GM12878 (cell line): ENCODE data around the gene DMXL2. TPM values are rescaled to one million over a fixed set of nuclear protein-coding genes. Genes with fewer than 3 reads are reported as not detected.

Experiments
- ATAC-seq: fragments of 200-7000 bp; cut with Tn5 transposase; 3 replicates; pipeline ENCODE4 v1.9.1; 2020; ENCODE audit warnings: mild to moderate bottlenecking, moderate library complexity
- BruUV-seq: library from RNA; stranded (reverse); fragments of 400-500 nt; replicated peaks from 2 replicates; lab custom pipeline; 2021; lab: Mats Ljungman, UMichigan
- CTCF ChIA-PET: fragments of 300-600 bp; sonication (Branson Sonifier 250); formaldehyde crosslinking; extraction: SDS; loops from one replicate; lab custom pipeline; 2021; ENCODE audit warnings: inconsistent platforms; lab: Yijun Ruan, JAX
- POLR2A ChIA-PET: fragments of 350-600 bp; formaldehyde crosslinking; extraction: SDS; loops from one replicate; lab custom pipeline; 2021; ENCODE audit warnings: inconsistent platforms; lab: Charles Lee
- RAD21 ChIA-PET: fragments of 300-600 bp; sonication (Branson Sonifier 250); formaldehyde crosslinking; loops from one replicate; lab custom pipeline; 2023; ENCODE audit warnings: antibody characterized with exemption; ENCODE audit not compliant: unreplicated experiment; lab: Charles Lee
- SMC1A ChIA-PET: fragments of 300-600 bp; sonication (Branson Sonifier 250); formaldehyde crosslinking; loops from one replicate; lab custom pipeline; 2023; ENCODE audit not compliant: unreplicated experiment, uncharacterized antibody; lab: Charles Lee
- DNase-seq: peaks from one replicate; pipeline ENCODE4 v3.0.0-alpha.2; 2011; ENCODE audit warnings: low read depth, low spot score
- FAIRE-seq: peaks from 3 replicates; lab custom pipeline; 2011; peaks lifted over from hg19 to GRCh38; lab: Jason Lieb, UNC
- H2AFZ ChIP-seq: 2 replicates; pipeline ENCODE4 v1.6.0; 2011; ENCODE audit warnings: low read depth, low read length, control low read depth; ENCODE audit not compliant: control insufficient read depth
- H3K27ac ChIP-seq: 2 replicates; pipeline ENCODE4 v1.5.1; 2011; ENCODE audit warnings: control low read depth; ENCODE audit not compliant: control insufficient read depth, insufficient read depth
- H3K27me3 ChIP-seq, 2 experiments: replicated peaks in 1 of 2; 2 replicates each; pipeline versions ENCODE4 v1.6.0 to v1.6.1; 2011; ENCODE audit warnings: low read length in 1 of 2; ENCODE audit not compliant: control insufficient read depth in 2 of 2, insufficient read depth in 2 of 2
- H3K36me3 ChIP-seq, 2 experiments: 2 replicates each; pipeline ENCODE4 v1.5.1; 2011; ENCODE audit warnings: low read length in 1 of 2; ENCODE audit not compliant: control insufficient read depth in 2 of 2, insufficient read depth in 2 of 2
- H3K4me1 ChIP-seq: 2 replicates; pipeline ENCODE4 v1.6.1; 2011; ENCODE audit warnings: mild to moderate bottlenecking, low read length, moderate library complexity, mixed read lengths; ENCODE audit not compliant: control insufficient read depth, insufficient read depth
- H3K4me2 ChIP-seq: 2 replicates; pipeline ENCODE4 v1.6.0; 2011; ENCODE audit warnings: control low read depth; ENCODE audit not compliant: control insufficient read depth, insufficient read depth
- H3K4me3 ChIP-seq: fragments of 200-600 bp; sonication (generic); 2 replicates; pipeline ENCODE4 v1.5.1; 2016
- H3K79me2 ChIP-seq: 2 replicates; pipeline ENCODE4 v1.6.0; 2011; ENCODE audit warnings: low read length; ENCODE audit not compliant: control insufficient read depth, insufficient read depth
- H3K9ac ChIP-seq: 2 replicates; pipeline ENCODE4 v1.8.0; 2011; ENCODE audit warnings: low read length, control low read depth, mixed read lengths; ENCODE audit not compliant: control insufficient read depth, insufficient read depth
- H3K9me3 ChIP-seq: replicated peaks from 3 replicates; pipeline ENCODE4 v1.5.1; 2011; ENCODE audit warnings: mild to moderate bottlenecking, low read length; ENCODE audit not compliant: control insufficient read depth, insufficient read depth
- H4K20me1 ChIP-seq: 2 replicates; pipeline ENCODE4 v1.6.0; 2011; ENCODE audit not compliant: control insufficient read depth, insufficient read depth
- E2F8 ChIP-seq: fragments of 450-650 bp; IDR thresholded peaks from 2 replicates; pipeline ENCODE4 v1.6.1; 2018; ENCODE audit warnings: mild to moderate bottlenecking, low read depth, moderate library complexity; ENCODE audit not compliant: partially characterized antibody
- ETV6 ChIP-seq, 2 experiments: fragments of 450-650 bp in 1 of 2; IDR thresholded peaks in 1 of 2; conservative IDR thresholded peaks in 1 of 2; 2 replicates each; pipeline ENCODE4 v1.6.1; 2014; ENCODE audit warnings: antibody characterized with exemption in 1 of 2, borderline replicate concordance in 1 of 2, low read depth in 1 of 2, mild to moderate bottlenecking in 1 of 2, moderate library complexity in 1 of 2
- EZH2 ChIP-seq: IDR thresholded peaks from 2 replicates; pipeline ENCODE4 v1.6.1; 2012; ENCODE audit warnings: low read depth, mild to moderate bottlenecking, control low read depth, inconsistent platforms, low read length, borderline replicate concordance; ENCODE audit not compliant: control insufficient read depth
- MYB ChIP-seq: fragments of 150-350 bp; IDR thresholded peaks from 2 replicates; pipeline ENCODE4 v1.6.1; 2014; ENCODE audit warnings: mild to moderate bottlenecking, low read depth, low read length, borderline replicate concordance
- PAX5 ChIP-seq: IDR thresholded peaks from 2 replicates; pipeline ENCODE4 v1.6.1; 2011; ENCODE audit warnings: low read depth, low read length, borderline replicate concordance
- SMC3 ChIP-seq: IDR thresholded peaks from 2 replicates; pipeline ENCODE4 v1.6.1; 2011; ENCODE audit warnings: low read length, improper control_type of control experiment, borderline replicate concordance
- SREBF2 ChIP-seq: IDR thresholded peaks from 2 replicates; pipeline ENCODE4 v1.6.1; 2012; ENCODE audit warnings: mild to moderate bottlenecking, low read length
- TARDBP ChIP-seq: IDR thresholded peaks from 2 replicates; pipeline ENCODE4 v1.6.1; 2016; ENCODE audit warnings: borderline replicate concordance
- ZBED1 ChIP-seq: IDR thresholded peaks from 2 replicates; pipeline ENCODE4 v1.6.1; 2016; ENCODE audit warnings: borderline replicate concordance
- ZNF24 ChIP-seq: fragments of 450-650 bp; IDR thresholded peaks from 2 replicates; pipeline ENCODE4 v1.6.1; 2017; ENCODE audit warnings: antibody characterized with exemption, mild to moderate bottlenecking
- ZNF274 ChIP-seq: IDR thresholded peaks from one replicate; pipeline ENCODE4 v1.8.0; 2011; ENCODE audit not compliant: insufficient read length, insufficient read depth
- ZNF384 ChIP-seq: IDR thresholded peaks from 2 replicates; pipeline ENCODE4 v1.6.1; 2012; ENCODE audit warnings: low read depth, mild to moderate bottlenecking, low read length, improper control_type of control experiment, borderline replicate concordance
- WGBS: methylation state at CpG from one replicate; pipeline ENCODE4 v1.1.6; 2016; ENCODE audit warnings: low lambda C conversion rate; ENCODE audit not compliant: insufficient replicate concordance, insufficient coverage; ENCODE audit errors: missing lambda C conversion rate; 5-methylcytosine and 5-hydroxymethylcytosine counted together
- in situ Hi-C: fragments of 300-500 bp; cut with MboI; formaldehyde crosslinking; loops from 9 replicates; pipeline ENCODE4 v1.14.3; 2018; ENCODE audit warnings: mixed read lengths
- intact Hi-C: fragments of 100-400 bp; cut with micrococcal nuclease; formaldehyde crosslinking; loops from one replicate; pipeline ENCODE4 v1.14.2; 2022; ENCODE audit not compliant: unreplicated experiment
- polyA plus RNA-seq, 11 experiments: library from polyadenylated mRNA; depleted of rRNA in 4 of 11; unstranded in 6 of 11; stranded (reverse) in 5 of 11; fragments of >200 nt; fragmentation: Nextera tagmentation in 4 of 11; fragmentation: Illumina TruSeq in 1 of 11; extraction: Ambion mirVana in 4 of 11; extraction: Trizol in 1 of 11; gene quantifications; 1 replicate in 1 of 11; 2 replicates in 10 of 11; pipeline versions ENCODE4 v1.2.1 to v1.2.3, GENCODE V29; 2011 to 2016; ENCODE audit warnings: inconsistent platforms in 2 of 11, missing spikeins in 2 of 11, low read depth in 1 of 11
- total RNA-seq, 4 experiments: library from RNA; depleted of rRNA in 3 of 4; stranded (reverse); fragments of >200 nt in 3 of 4; fragmentation: Illumina TruSeq in 1 of 4; extraction: Trizol in 1 of 4; gene quantifications; 2 replicates each; pipeline versions ENCODE4 v1.2.1 to v1.2.3, GENCODE V29; 2013 to 2021
- TF ChIP-seq, protein P1 (sequence below): IDR thresholded peaks from 2 replicates; pipeline ENCODE4 v1.6.1; 2012; ENCODE audit warnings: mild to moderate bottlenecking, low read depth, low read length

Gene DMXL2
- total and polyA plus RNA-seq, 10 of the 15 experiments (the other 5 are each of a cell fraction or from before 2014, with no cell fraction given), result 8.5 to 32.1 (median 22.0) TPM

GRCh38 chr15:51526955-51527354 is 95.6 kb downstream of the DMXL2 start (continued):
- TF ChIP-seq ZNF384, result no peak
- TF ChIP-seq ZNF274, result no peak
- TF ChIP-seq MYB, result no peak
- no peak for TF ChIP-seq ZBED1
- no peak for TF ChIP-seq SMC3
- no peak for TF ChIP-seq ETV6 (conservative IDR thresholded peaks at IDR 0.05 in 1 of 2, IDR thresholded peaks at IDR 0.05 in 1 of 2; ENCODE audit: borderline replicate concordance in 1 of 2, low read depth in 1 of 2)
- TF ChIP-seq EZH2, result no peak
- no peak for TF ChIP-seq ZNF24
- no peak for TF ChIP-seq SREBF2

- WGBS, result 84% methylated on average over 5 of the region's 5 CpGs
- intact Hi-C loops, result no loop called here
- Histone ChIP-seq H3K4me3 (no peak overlapping the region), H3K27ac (no peak overlapping the region), H2AFZ (no peak overlapping the region), H3K27me3 (no peaks in the 10 kb centered on the region), H3K9me3 (no peaks in the 10 kb centered on the region; the same call in 2 of the 3 replicates), H4K20me1 (no peaks in the 10 kb centered on the region), H3K4me1 (no peaks in the 10 kb centered on the region), H3K4me2 (no peak overlapping the region), H3K79me2 (no peaks in the 10 kb centered on the region), H3K36me3 (no peaks in the 10 kb centered on the region; a peak in 1 of 4 replicates), H3K9ac (no peak overlapping the region)
- no peak for DNase-seq
- in situ Hi-C loops, result no loop called here
- SMC1A ChIA-PET, result no interaction called here
- POLR2A ChIA-PET, result no interaction called here
- no TSS peak for BruUV-seq
- no peak for ATAC-seq
- RAD21 ChIA-PET, result no interaction called here
- CTCF ChIA-PET, result no interaction called here
- no peak for FAIRE-seq
- TF ChIP-seq, protein P1, sequence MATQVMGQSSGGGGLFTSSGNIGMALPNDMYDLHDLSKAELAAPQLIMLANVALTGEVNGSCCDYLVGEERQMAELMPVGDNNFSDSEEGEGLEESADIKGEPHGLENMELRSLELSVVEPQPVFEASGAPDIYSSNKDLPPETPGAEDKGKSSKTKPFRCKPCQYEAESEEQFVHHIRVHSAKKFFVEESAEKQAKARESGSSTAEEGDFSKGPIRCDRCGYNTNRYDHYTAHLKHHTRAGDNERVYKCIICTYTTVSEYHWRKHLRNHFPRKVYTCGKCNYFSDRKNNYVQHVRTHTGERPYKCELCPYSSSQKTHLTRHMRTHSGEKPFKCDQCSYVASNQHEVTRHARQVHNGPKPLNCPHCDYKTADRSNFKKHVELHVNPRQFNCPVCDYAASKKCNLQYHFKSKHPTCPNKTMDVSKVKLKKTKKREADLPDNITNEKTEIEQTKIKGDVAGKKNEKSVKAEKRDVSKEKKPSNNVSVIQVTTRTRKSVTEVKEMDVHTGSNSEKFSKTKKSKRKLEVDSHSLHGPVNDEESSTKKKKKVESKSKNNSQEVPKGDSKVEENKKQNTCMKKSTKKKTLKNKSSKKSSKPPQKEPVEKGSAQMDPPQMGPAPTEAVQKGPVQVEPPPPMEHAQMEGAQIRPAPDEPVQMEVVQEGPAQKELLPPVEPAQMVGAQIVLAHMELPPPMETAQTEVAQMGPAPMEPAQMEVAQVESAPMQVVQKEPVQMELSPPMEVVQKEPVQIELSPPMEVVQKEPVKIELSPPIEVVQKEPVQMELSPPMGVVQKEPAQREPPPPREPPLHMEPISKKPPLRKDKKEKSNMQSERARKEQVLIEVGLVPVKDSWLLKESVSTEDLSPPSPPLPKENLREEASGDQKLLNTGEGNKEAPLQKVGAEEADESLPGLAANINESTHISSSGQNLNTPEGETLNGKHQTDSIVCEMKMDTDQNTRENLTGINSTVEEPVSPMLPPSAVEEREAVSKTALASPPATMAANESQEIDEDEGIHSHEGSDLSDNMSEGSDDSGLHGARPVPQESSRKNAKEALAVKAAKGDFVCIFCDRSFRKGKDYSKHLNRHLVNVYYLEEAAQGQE, result no peak
- TF ChIP-seq E2F8, result no peak
- no peak for TF ChIP-seq PAX5
- TF ChIP-seq TARDBP, result no peak
Measured at GRCh38 chr15:51524376-51524775, 98.2 kb downstream of the DMXL2 start.
